ENCODE results near the gene SPRN. TPM values are rescaled to one million over a fixed set of nuclear protein-coding genes. Genes with fewer than 3 reads are reported as not detected.
"Not testable (repeated sequence)": the region's sequence is repeated elsewhere in the genome, so short reads cannot be mapped to it uniquely, and the experiment has no call there.

SPRN gene
- total RNA-seq, 1 donor from 2014 or later: not detected

DNA sequence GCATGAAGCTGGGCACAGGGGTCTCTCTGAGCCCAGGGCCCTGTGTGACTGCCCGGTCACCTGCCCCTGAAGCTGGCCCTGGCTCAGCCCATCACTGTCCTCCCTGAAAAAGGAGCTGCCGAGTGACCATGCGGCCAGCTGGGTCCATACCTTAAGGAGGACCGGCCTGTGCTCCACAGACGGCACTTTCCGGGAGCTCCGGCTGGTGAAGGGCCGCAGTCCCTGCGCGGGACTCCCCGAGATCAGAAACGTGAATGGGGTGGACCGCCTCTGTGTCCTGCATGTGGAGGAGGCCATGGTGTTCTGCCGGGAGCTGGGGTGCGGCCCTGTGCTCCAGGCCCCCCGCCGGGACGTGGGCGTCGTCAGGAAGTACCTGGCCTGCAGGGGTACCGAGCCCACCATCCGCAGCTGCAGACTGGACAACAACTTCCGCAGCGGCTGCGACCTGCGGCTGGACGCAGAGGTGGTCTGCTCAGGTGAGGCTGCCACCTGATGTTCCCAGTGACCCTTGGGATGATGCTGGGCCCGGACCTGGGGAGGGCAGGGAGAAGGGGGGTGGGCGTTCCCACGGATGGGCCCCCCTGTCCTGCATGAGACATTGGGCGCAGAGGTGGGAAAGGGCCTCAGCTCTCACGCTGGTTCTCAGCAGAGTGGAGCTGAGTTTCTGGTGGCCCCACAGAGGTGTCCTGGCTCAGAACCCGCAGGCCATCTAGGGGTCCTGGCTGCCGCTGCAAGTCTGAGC lies 32.8 kb upstream of the SPRN start:
- DNase-seq (ENCODE audit: low read depth, low spot score): no peak

DNA sequence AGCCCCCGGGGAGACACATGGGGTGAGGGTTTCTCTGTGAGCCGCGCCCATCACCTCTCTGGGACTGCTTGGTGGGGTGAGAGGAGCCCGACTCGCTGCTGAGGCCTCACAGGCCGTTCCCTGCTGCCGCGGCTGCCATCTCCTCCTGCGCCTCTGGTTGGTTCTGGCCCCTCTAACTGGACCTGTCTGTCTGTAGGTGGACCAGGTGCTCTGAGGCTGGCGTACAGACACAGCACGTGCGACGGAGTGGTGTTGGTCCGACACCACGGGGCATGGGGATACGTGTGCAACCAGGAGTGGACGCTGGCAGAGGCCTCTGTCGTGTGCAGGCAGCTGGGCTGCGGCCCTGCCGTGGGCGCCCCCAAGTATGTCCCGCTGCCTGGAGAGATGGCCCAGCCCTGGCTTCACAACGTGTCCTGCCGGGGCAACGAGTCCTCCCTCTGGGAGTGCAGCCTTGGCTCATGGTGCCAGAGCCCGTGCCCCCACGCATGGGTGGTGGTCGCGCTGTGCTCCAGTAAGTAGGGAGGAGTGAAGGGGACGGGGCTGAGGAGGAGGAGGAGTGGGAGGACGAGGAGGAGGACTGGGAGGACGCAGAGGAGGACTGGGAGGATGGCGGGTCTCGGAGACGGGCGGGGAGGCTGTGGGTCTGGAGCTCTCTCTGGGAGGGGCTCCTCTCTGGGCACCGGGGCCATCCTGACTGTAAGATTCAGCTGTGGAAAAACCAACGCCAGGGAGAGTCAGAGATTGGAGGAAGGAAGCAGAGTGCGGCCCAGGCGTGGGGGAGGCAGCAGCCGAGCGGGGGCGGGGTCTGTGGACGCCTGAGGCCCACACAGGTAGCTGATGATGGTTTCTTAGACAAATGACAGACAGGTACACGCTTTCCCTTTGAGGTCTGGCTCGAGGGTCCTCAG lies 31.9 kb upstream of the SPRN start:
- no peak for DNase-seq (ENCODE audit: low read depth, low spot score)

DNA sequence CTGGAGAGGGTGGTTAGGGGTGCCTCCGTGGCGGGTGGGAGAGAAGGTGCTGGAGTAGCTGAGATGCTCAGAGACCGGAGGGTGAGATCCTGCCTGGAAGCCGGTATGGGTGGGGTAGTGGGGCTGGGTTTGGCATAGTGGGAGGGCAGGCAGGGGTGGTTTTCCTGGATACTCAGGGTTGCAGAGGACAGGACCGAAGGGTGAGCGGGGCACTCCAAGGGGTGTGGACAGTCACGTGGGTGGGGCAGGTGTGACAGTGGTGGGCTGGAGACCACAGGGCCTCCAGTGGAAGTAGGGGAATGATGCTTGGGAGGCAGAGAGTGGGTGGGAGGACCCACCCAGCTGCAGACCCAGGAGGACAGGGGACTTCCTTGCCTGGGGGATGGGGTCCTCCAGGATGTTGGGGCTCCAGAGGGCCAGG lies 31.2 kb upstream of the SPRN start:
- no peak for DNase-seq (ENCODE audit: low read depth, low spot score)

DNA sequence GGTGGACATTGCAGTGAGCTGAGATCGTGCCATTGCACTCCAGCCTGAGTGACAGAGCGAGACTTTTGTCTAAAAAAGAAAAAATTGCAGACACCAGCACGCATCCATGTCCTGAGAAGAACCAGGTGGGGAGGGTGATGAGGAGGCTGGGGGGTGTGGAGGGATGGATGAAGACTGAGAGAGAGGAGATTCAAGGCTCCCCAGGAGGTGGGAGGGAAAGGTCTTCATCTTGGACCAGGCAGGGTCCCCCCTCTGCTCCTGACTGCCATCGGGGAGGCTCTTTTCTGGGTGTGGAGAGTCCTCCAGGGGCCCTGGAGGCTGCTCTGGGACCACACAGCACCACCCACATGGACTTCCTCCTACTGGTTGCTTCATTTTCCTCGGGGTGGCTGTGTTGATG lies 30.8 kb upstream of the SPRN start:
- DNase-seq (ENCODE audit: low read depth, low spot score): no peak

DNA sequence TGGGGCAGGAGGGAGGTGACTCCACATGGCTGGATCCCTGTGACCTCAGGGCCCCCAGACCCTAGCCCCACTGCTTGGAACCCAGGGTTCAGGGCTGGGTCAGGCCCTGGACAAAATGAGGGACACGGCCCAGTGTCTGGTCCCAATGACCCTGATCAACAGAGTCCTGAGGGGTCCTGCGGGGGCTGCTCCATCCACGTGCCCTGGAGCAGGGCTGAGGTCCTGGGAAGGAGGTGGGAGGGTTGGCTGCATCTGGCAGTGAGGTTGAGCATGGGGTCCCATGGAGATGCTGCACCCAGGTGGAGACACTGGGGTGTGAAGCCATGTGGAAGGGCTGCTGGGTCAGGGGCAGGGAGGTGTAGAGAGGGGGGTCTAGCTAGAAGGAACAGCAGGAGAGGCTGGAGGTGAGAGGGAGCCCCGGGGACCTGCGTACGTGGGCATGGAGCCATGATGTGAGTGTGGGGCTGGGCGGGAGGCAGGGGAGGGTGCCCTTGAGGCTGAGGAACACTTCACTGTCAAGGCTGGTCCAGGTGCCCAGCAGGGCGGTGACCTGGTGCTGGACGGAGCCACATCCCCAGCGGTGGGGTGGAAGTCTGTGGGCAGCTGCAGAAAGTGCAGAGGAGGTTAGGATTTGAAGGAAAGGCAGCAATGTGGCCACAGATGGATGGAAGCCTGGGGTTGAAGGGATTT lies 29.9 kb upstream of the SPRN start:
- no peak for DNase-seq (ENCODE audit: low read depth, low spot score)

DNA sequence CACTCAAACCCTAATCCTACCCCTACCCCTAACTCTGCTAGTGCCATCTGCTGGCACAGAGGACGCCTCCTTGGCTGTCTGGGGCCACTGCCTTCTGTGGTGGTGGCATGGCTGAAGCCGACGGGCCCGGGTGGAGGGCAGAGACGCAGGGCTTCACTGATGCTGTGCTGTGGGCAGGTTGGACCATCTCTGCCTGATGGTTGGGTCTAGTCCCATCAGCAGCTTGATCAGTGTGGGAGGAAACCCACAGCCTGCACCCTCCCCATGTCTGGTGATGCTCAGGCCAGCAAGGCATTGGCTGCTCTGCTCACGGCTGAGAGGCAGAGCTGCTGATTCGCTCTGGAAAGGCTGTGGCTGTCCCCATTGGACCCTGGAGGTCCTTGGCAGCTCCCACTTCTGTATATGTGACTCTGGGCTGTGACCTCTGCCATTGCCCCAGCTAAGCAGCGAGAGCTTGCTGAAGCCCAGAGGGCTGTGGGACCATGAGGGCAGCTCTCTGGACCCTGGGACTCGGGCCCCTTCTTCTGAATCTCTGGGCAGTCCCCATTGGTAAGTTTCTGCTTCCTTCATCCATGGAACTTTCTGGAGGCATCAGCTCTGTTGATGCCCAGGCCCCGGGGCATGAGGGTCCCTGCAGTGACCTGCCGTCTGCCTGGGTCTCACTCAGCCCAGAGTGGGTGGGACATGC lies 29.2 kb upstream of the SPRN start, which contains the start of gene SCART1:
Gene SCART1 (plus strand): TSS at position 430 of the 688 bp plus-strand sequence. CDS start 53 bp downstream, at position 483.
- no peak for DNase-seq (ENCODE audit: low read depth, low spot score)

DNA sequence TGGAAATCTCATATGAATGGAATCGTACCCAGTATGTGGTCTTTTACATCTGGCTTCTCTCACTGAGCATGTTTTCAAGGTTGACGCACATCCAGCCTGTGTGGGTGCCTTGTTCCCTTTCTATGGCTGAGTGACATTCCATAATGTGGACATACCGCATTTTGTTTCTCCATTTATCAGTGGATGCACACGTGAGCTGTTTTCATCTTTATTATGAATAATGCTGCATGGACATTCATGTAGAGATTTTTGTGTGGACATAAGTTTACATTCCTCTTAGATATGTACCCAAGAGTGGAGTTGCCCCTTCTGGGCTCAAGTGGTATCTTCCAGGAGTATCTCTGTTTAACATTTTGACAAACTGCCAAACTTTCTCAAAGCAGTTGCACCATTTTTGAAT lies 28.0 kb upstream of the SPRN start:
- DNase-seq (ENCODE audit: low read depth, low spot score): no peak

DNA sequence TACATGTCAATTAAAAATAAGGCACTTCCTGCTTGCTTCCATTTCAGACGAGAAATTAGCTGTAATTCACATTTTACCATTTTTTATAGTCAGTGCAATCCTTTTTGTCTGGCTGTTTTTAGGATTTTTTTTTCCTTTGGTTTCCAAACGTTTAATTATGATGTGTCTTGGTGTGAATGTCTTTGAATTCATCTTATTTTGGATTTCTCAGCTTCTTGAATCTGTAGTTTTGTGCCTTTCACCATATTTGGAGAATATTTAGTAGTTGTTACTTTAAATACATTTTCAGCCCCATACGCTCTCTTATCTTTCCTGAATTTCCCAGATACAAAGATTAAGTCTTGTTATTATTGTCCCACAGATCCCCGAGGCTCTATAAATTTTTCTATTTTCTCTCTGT lies 26.9 kb upstream of the SPRN start:
- no peak for DNase-seq (ENCODE audit: low read depth, low spot score)

DNA sequence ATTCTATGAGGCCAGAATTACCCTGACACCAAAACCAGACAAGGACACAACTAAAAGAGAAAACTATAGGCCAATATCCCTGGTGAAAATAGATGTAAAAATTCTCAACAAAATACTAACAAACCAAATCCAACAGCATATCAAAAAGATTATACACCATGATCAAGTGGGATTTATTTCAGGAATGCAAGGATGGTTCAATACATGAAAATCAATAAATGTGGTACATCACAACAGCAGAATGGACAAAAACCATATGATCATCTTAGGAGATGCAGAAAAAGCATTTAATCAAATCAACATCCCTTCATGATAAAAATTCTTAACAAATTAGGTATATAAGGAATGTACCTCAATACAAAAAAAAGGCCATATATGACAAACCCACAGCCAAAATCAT lies 23.7 kb upstream of the SPRN start:
- DNase-seq (ENCODE audit: low read depth, low spot score): no peak

DNA sequence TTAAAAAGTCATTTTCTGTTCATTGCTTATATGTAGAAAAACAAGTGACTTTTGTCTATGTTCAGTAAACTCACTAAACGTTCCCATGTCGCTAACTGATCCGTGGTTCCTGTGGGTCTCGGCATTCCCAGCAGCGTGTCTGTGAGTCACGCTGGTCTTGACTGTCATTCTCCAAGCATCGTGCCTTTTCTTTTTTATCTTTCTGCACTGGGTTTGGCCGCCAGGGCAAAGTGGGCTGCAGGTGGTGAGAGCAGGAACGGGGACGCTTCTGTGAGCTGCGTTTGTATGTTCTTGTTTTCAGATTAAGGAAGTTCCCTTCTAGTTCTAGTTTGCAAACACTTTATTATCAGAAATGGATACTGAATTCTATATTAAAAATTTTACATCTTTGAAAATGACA lies 22.6 kb upstream of the SPRN start:
- DNase-seq (ENCODE audit: low read depth, low spot score): no peak

DNA sequence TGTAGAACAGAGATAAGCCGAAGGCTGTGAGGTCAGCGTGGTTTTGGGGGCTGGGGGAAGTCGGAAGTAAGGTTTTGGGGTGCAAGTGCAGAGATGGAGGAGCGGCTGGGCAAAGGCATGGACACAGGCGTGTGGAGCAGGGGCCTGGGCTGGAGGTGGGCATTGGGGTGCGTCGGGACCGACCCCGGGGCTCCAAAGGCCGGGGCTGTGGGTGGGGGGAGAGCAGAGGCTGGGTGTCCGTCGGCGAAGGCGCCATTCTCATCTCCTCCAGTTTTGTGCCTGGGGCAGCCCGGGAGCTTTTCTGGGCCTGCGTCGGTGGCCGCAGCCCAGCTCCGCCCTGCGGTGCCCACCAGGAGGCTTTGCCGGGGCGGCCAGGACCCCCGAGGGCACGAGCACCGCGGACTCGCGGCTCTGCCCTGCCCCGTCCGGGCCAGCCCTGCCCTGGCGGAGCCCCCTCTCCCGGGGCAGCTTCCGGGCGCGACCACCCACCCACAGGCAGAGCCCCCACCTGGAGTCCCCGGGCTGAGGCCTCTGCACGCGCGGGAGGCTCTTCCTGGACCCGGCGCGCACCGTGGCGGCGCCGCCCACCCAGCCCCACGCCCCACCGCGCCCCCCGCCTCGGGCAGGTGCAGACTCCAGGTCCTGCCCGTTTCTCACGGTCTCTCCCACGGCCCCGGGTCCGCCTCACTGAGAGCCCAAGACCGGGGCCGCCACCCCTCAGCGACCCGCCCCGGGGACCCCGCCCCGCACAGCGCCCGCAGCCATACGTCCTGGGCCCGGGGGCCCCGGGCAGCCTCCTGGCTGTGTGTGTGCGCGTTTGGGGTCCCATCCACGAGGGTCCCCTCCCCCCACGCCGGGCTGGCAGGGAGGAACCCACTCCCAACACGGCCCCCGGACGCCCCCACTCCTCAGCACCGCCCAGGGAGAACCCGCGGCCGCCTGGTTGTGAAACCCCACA lies 21.6 kb upstream of the SPRN start:
- DNase-seq (ENCODE audit: low read depth, low spot score): no peak

DNA sequence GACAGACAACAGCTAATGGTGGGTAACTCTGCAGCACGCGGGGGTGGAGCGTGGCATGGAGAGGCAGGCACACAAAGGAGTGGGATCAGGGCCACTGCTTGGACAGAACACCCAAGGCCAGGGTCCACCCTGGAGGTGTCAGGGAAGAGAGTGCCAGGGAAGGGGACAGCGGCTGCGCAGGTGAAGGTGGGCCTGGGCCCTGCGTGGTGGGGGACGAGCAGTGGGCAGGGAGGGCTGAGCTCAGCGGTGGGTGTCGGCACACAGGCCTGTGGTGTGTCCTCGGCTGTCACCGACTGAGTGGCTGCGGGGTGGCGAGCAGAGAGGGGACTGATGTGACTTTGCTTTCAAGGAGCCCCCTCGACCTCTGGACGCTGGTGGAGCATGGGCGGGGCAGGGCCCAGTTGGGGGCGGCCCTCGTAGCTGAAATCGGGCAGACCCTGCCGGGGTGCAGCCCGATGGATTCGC lies 20.9 kb upstream of the SPRN start:
- no peak for DNase-seq (ENCODE audit: low read depth, low spot score)

DNA sequence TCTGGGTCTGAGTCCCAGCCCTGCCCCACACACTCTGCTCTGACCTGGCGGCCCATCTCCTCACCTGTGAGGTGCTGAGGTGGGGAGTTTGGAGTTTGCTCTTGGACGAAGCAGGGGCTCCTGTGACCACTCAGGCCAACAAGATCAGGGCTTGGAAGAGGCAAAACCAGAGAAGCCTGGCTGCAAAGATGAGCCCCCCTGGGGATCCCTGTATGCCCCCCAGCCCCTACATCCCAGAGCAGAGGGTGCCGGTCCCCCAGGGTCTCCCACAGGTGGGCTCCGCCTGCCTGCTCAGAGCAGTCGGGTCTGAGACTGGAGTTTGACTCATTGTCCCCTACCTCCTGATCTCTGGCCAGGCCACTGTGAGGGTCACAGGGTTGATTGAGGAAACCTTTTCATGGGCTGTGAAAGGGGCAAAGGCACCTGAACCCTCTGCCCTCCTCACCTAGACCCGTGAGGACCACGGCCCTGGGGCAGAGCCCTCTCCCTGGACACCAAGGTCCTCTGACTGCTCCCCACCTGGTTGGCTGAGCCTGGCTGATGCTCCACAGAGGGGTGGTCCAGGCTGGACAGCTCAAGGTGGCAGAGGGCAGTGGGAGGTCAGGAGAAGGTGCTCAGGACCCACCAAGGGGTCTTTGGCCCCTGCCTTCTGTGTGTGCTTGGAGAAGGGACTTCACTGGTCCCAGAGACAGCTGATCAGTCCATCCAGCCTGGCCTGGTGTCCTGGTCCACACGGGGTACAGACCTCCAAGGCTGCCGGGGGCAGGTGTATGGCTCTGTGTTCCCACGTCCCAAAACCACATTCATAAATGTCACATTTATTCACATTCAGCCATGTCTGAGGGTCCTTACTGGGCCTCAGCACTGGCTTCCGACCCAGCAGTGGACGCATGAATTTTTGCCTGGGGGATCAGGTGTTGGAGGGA lies 20.2 kb upstream of the SPRN start:
- no peak for DNase-seq (ENCODE audit: low read depth, low spot score)

DNA sequence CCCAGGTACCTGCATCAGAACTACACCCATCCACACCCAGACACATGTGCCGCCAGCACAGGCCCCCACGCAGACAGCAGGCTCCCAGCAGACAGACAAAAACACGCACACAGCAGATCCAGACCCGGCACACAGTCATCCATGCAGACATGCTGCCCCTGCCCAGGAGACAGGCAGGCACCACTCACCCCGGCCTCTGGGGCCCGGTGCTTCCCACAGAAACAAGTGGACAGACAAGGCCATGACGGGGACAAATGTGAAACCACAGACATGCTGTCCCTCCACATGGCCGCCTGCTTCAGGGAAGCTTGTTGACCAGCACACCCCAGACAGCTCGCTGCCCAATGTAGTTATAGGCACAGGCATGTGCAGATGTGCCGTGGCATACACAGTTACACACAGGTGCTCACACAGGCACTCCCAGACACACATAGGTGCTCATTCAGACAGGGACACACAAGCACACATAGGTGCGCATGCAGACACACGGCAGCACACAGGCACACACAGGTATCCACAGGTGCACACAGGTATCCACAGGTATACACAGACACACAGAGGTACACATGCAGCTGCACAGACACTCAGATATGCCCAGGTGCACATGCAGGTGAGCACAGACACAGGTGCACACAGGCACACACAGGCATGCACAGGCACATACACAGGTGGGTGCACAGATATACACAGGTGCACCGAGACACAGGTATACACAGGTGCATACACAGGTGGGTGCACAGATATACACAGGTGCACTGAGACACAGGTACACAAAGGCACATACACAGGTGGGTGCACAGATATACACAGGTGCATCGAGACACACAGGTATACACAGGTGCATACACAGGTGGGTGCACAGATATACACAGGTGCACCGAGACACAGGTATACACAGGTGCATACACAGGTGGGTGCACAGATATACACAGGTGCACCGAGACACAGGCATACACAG lies 18.8 kb upstream of the SPRN start:
- no peak for DNase-seq (ENCODE audit: low read depth, low spot score)

DNA sequence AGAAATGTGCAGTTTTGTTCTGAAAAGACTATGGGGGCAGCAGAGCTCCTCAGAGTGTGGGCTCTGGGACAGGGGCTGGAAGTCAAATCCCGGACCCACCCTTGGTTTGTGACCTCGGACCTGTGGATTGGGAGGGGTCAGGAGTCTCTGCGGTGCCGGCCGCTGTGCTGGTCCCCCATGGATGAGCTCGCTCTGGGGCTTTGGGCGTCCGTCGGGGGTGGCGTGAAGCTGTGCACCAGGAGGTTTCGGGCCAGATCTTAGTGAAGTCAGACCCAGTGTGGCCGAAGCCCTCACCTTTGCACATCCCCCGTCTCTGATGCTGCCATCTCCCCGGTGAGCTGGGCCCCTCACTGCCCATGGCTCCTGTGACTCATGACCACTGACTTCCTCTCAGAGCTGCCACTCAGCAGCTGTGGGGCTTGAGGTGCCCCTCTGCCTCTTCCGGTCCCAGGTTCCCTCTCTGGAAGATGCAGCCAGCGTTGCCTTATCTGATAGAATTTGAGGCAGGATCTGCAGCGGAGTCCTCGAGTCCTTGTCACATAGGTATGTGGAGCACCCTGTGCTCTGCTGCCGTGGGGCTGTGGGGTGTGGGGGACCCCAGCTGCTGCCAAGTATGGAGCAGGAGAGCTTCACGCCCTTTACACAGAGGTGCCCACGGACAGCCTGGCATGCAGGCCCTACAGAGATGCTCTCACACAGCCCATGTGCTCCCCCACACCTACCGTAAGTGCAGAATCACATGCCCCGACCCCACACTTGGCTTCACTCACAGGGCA lies 18.0 kb upstream of the SPRN start:
- DNase-seq (ENCODE audit: low read depth, low spot score): no peak

DNA sequence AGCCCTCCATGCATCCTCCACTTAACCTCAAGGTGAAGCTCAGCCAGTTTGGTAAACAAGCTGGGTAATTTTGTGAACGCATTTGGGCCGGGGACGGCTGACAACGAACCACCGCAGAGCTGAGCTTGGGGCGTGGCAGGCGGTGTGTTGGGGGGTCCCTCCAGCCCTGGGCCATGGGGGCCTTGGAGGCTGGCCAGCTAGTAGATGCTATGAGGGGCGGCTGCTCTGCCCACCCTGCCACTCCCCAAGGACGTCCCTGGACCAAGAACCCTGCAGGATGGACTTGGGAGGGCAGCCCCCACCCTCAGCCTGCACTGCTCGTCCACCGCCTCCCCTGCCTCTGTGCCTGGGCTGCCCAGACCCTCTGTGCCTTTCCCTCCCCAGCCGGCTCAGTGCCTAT lies 17.4 kb upstream of the SPRN start:
- DNase-seq (ENCODE audit: low read depth, low spot score): no peak

DNA sequence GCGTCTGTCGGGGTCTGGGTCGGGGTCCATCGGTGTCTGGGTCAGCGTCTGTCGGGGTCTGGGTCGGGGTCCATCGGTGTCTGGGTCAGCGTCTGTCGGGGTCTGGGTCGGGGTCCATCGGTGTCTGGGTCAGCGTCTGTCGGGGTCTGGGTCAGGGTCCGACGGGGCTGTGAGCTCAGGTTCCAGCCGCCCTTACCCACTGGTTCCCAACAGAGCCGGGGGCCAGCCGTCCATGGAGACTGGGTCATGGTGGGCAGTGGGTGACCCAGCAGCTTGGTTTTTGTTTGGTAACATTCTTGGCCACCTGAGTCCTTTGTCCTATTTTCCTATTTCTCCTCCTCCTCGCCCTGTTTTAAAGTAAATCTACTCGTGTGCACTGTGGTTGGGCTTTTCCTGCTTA lies 16.9 kb upstream of the SPRN start:
- not testable (repeated sequence) for DNase-seq (ENCODE audit: low read depth, low spot score)
